WTC11 (cell line): ENCODE data around the gene NXPE3.

Experiments used
- ARID4B ChIP-seq: sonication (generic); formaldehyde crosslinking; IDR thresholded peaks from 2 replicates; pipeline ENCODE4 v1.8.0; 2023; ENCODE audit warnings: missing genetic modification reagents, mild to moderate bottlenecking, borderline replicate concordance
- CTCF ChIP-seq: fragments of 200-600 bp; IDR thresholded peaks from 2 replicates; pipeline ENCODE4 v1.8.0; 2022; ENCODE audit warnings: antibody characterized with exemption
- JUN ChIP-seq: sonication (generic); formaldehyde crosslinking; IDR thresholded peaks from 2 replicates; pipeline ENCODE4 v1.8.0; 2023; ENCODE audit warnings: mild to moderate bottlenecking, missing genetic modification reagents
- MAX ChIP-seq: sonication (generic); formaldehyde crosslinking; IDR thresholded peaks from 2 replicates; pipeline ENCODE4 v1.8.0; 2022; ENCODE audit warnings: mild to moderate bottlenecking, missing genetic modification reagents
- MXD4 ChIP-seq: fragments of 250-450 bp; sonication (Bioruptor Pico); IDR thresholded peaks from 2 replicates; pipeline ENCODE4 v1.8.0; 2021; ENCODE audit warnings: mild to moderate bottlenecking, moderate library complexity, borderline replicate concordance
- SMAD4 ChIP-seq: sonication (generic); formaldehyde crosslinking; IDR thresholded peaks from 2 replicates; pipeline ENCODE4 v1.8.0; 2022; ENCODE audit warnings: mild to moderate bottlenecking, missing genetic modification reagents
- TEAD4 ChIP-seq: sonication (generic); formaldehyde crosslinking; IDR thresholded peaks from 2 replicates; pipeline ENCODE4 v1.8.0; 2022; ENCODE audit warnings: mild to moderate bottlenecking, missing genetic modification reagents

- TF ChIP-seq MAX (CRISPR knock-in tag) (no peak), TEAD4 (CRISPR knock-in tag) (no peak), MXD4 (CRISPR knock-in tag) (no peak), SMAD4 (CRISPR knock-in tag) (no peak), ARID4B (no peak), JUN (CRISPR knock-in tag) (no peak), CTCF (no peak)
These were observed 2.2 kb downstream of the NXPE3 start for GRCh38 chr3:101781166-101781565.
